WI38 (cell line): ENCODE results near the gene ZNF273.

Source experiments
- H3K4me3 ChIP-seq: 2 replicates; pipeline ENCODE4 v1.5.1; 2011; ENCODE audit warnings: low read depth, mild to moderate bottlenecking, control low read depth, low read length
- CTCF ChIP-seq: IDR thresholded peaks from 2 replicates; pipeline ENCODE4 v1.5.1; 2012; ENCODE audit warnings: low read depth, mild to moderate bottlenecking, control low read depth, low read length

The ZNF273 gene

GRCh38 chr7:64978497-64979203 is 75.6 kb downstream of the ZNF273 start:
- H3K4me3 ChIP-seq, result no peak overlapping the region
- no peak for TF ChIP-seq CTCF
